NK-92 (cell line): ENCODE results near the gene CUX1.
"Not testable (repeated sequence)": the region's sequence is repeated elsewhere in the genome, so short reads cannot be mapped to it uniquely, and the experiment has no call there.

Experiments used
- DNase-seq: peaks from one replicate; lab custom pipeline; 2025; ENCODE audit not compliant: unreplicated experiment; lab: John Stamatoyannopoulos, UW

The CUX1 gene

GRCh38 chr7:101998906-101999240 is 181.4 kb downstream of the CUX1 start:
- DNase-seq, result no peak

- DNase-seq, result no peak
Measured at GRCh38 chr7:101999393-101999792, 182.0 kb downstream of the CUX1 start.

DNA sequence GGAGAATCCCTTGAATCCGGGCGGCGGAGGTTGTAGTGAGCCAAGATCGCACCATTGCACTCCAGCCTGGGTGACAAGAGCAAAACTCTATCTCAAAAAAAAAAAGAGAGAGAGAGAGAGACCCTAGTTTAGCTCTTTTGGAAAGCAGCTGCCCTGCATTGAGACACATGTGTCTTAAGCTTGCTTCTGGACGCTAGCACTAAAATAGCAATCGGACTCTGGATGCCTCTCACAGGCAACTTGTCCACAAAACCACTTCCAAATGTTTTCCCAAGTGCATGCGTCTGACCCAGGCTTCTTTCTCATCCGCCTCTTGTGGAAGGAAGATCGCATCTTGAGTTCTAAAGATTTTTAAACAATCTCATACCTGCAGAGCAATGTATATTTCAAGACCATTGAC is 182.7 kb downstream of the CUX1 start:
- DNase-seq, result no peak

GRCh38 chr7:102004229-102004628 is 186.8 kb downstream of the CUX1 start:
- no peak for DNase-seq

- no peak for DNase-seq
Measured at GRCh38 chr7:102004848-102005247, 187.4 kb downstream of the CUX1 start.

DNA sequence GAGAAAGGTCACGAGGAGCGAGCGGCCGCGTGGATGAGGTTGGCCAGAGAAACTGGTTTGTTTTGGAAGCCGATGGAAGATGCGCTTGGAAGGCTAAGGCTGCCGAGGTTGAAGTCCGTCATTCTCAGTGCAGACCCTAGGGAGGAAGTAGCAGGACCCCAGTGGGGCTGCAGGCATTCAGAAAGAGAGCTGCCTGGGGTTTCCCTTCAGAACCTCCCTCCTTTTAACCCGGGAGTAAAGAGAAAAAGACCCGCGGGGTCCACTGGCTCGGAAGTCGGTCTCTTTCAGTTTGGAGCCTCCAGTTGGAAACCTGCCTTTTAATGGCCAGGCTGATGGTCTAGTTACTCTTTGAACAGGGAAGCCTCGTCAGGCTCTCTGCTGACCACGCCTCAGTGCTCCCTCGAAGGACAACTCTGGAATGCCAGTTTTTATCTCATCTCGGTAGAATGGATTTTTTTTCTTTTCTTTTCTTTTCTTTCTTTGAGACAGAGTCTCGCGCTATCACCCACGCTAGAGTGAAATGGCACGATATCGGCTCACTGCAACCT is 188.6 kb downstream of the CUX1 start:
- DNase-seq, result no peak

- no peak for DNase-seq
Measured at GRCh38 chr7:102006695-102007094, 189.3 kb downstream of the CUX1 start.

DNA sequence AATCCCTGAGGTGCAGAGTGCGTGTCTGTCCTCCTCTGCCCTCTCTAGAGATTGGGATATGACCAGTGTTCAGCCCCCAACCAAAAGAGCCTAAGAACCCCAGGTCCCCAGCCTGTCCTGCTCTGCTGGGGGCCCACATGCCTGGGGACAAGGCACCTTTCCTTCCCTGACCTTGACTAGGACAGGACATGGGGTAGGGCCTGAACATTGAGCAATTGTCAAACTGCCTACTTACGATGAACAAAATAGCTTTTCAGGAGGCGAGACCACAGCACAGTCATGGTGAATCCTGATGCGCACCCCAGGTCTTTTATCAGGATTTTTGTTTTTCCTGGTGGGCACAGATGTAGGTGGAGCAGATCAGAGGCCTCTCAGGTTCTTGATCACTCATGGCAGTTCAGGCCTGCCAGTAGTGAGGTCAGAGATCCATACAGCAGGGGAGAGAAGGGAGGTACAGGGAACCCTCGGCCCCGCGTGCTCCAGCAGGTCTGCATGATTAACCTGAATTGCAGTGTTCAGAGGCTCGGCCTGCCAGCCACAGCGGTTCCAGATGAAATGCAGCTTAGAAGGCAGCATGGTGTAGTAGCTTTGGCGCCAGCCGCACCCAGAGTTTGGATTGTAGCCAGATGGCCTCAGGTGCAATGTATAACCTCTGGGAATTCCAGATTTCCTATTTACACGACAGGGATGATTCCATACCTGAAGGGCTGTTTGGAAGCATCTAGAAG is 191.3 kb downstream of the CUX1 start:
- no peak for DNase-seq

GRCh38 chr7:102009628-102010027 is 192.2 kb downstream of the CUX1 start:
- DNase-seq, result no peak

- not testable (repeated sequence) for DNase-seq
Measured at GRCh38 chr7:102012112-102012830, 194.8 kb downstream of the CUX1 start.

- DNase-seq, result no peak
Measured at GRCh38 chr7:102012941-102013461, 195.6 kb downstream of the CUX1 start.

DNA sequence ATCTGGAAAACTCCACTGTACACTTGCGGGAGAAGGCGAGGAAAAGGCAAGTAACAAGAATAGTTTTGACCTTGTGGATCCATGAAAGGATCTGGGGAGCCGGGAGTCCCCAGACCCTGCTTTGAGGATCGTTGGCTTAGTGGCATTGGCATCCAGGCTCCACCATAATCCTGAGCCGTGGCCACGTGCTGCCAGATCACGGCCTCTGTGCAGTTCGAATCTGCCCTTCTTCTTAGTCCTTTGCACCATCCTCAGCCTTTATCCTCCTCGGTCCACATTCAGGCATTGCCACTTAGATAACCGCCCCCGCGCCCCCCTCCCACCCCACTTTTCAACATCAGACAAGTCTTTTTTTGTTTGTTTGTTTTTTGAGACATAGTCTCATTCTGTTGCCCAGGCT is 201.4 kb downstream of the CUX1 start:
- no peak for DNase-seq

DNA sequence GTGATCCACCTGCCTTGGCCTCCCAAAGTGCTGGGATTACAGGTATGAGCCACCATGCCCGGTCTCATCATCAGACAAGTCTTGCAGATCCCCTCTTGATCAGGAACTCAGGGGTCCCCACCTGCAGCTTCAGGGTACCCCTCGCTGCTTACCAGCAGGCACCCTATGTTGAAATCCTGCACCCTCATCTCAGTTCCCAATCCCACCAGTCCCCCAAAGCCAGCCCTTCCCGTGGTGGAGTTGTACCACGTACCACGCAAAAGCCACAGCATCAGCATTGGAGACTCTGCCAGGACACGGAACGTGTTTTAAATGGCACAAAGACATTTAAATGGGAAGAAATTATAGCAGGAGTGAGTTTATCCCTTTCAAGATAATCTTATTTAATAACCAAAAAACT is 202.0 kb downstream of the CUX1 start:
- no peak for DNase-seq

- DNase-seq, result no peak
Measured at GRCh38 chr7:102021841-102022618, 204.6 kb downstream of the CUX1 start.

DNA sequence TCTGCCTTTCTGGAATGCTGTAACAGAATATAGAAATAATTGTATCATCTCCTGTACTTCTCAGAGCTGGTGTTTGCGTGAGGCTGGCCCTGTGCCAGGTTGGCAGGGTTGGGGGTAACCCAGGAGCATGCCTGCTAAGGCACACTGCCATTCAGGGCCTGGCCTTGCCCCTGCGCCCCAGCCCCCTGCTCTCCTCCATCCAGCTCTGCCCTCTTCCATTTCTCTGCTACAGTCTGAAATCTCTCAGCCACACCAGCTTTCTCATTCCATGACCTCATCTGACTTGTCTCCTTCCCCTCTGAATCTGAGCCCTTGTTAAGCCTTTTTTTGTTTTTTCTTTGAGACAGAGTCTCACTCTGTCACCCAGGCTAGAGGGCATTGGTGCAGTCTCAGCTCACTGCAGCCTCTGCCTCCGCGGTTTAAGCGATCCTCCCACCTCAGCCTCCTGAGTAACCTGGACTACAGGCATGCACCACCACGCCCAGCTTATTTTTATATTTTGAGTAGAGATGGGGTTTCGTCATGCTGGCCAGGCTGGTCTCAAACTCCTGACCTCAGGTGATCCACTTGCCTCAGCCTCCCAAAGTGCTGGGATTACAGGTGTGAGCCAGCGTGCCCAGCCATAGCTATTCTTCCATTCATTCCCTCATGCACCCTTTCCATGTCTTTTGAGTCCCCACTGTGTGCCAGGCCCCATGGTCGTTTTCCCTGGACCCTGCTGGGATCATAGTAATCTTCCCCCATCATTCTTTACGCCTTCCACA is 206.8 kb downstream of the CUX1 start:
- DNase-seq, result no peak

- no peak for DNase-seq
Measured at GRCh38 chr7:102024769-102025391, 207.5 kb downstream of the CUX1 start.

DNA sequence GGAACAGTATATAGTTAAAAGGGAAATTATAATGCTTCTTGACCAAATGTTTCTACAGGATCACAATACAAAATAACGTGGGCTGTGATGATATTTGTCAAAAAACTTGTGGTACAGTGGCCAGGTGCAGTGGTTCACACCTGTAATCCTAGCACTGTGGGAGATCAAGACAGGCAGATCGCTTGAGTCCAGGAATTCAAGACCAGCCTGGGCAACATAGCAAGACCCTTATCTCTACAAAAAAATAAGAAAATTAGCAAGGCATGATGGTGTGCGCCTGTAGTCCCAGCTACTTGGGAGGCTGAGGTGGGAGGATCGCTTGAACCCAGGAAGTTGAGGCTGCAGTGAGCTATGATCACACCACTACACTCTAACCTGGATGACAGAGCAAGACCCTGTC is 208.4 kb downstream of the CUX1 start:
- not testable (repeated sequence) for DNase-seq

DNA sequence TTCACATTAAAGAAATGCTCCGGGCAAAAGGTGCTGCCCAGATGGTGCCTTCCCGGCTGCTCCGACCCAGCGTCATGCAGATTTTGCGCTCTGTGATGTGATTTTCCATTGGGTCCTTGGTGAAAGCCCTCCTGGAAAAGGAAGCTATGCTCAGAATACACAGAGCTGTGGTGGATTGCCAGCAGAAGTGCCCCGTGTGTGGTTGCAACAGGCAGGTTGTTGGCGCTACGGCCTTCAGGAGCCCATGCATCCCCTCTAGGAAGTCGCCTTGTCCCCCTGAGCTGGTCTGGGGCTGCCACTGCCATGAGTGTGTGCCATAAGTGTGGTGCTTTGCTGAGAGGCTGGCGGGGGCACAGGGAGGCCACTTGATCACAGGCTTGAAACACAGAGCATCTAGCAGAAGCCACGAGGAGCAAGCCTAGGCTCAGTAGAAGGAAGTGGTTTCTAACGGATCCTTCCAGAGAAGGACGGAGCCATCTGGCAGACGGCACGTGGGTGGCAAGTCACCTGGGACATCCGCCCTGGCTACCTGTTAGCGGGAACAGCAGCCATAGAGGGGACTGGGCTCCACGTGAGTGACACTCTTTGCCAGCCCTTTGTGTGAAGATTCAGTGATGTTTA is 210.9 kb downstream of the CUX1 start:
- no peak for DNase-seq

DNA sequence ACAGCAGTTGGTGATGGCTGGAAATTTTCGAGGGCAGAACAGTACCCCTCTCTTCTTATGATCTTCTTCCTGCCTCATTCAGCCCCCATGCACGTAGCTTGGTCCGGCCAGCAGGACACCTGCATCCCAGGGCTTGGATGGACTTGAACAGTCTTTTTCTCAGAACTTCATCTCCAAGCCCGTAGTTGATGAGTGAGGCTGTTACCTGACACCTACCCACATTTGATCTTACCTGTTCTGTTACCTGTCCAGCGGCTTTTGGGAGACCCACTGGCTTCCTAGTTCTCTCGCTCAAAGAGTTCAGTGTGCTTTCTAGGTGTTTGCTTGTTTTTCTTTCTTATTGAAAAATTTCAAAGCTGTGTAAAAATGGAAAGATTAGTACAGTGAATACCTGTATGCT is 212.2 kb downstream of the CUX1 start:
- no peak for DNase-seq

GRCh38 chr7:102030696-102031095 is 213.3 kb downstream of the CUX1 start:
- no peak for DNase-seq
